Measurements from ENCODE around the gene HIC2.
"Not testable (repeated sequence)": the region's sequence is repeated elsewhere in the genome, so short reads cannot be mapped to it uniquely, and the experiment has no call there.

GRCh38 chr22:21438013-21438412, 20.8 kb downstream of the HIC2 start:
- not testable (repeated sequence) for TF ChIP-seq CTCF (IDR thresholded peaks at IDR 0.05; ENCODE audit: insufficient read depth, low read length, poor library complexity, severe bottlenecking); EZH2phosphoT487 (conservative IDR thresholded peaks at IDR 0.05; ENCODE audit: low read length)

Data from SU-DHL-6 (cell line).